RWPE2 (cell line): ENCODE measurements around the gene SRRM1.

Experiments used
- ATAC-seq: fragments of 200-7000 bp; cut with Tn5 transposase; 3 replicates; pipeline ENCODE4 v1.9.1; 2021; ENCODE audit warnings: low read depth
- DNase-seq: peaks from one replicate; pipeline ENCODE4 v3.0.0-alpha.2; 2020; ENCODE audit warnings: low spot score
- H3K27ac ChIP-seq: fragments of 450-650 bp; 2 replicates; pipeline ENCODE4 v1.5.1; 2017; ENCODE audit warnings: mild to moderate bottlenecking; ENCODE audit not compliant: poor library complexity, severe bottlenecking
- H3K27me3 ChIP-seq: fragments of 250-450 bp; sonication (Bioruptor Pico); 2 replicates; pipeline ENCODE4 v1.5.1; 2021; ENCODE audit warnings: mild to moderate bottlenecking, moderate library complexity; ENCODE audit not compliant: insufficient read depth, poor library complexity, severe bottlenecking
- H3K36me3 ChIP-seq: fragments of 250-450 bp; sonication (Bioruptor Pico); 2 replicates; pipeline ENCODE4 v1.5.1; 2020; ENCODE audit warnings: low read depth, mild to moderate bottlenecking, moderate library complexity
- H3K4me1 ChIP-seq: fragments of 250-450 bp; sonication (Bioruptor Pico); 2 replicates; pipeline ENCODE4 v1.5.1; 2021; ENCODE audit warnings: mild to moderate bottlenecking, moderate library complexity; ENCODE audit not compliant: insufficient read depth, poor library complexity, severe bottlenecking
- H3K4me3 ChIP-seq: fragments of 250-450 bp; sonication (Bioruptor Pico); 2 replicates; pipeline ENCODE4 v1.5.1; 2021; ENCODE audit warnings: mild to moderate bottlenecking, moderate library complexity; ENCODE audit not compliant: severe bottlenecking
- H3K9me3 ChIP-seq: fragments of 250-450 bp; sonication (Bioruptor Pico); 2 replicates; pipeline ENCODE4 v1.5.1; 2021; ENCODE audit warnings: mild to moderate bottlenecking, moderate library complexity; ENCODE audit not compliant: severe bottlenecking
- TF ChIP-seq, protein P1 (sequence below): fragments of 450-650 bp; IDR thresholded peaks from one replicate; pipeline ENCODE4 v1.5.1; 2017; ENCODE audit warnings: mild to moderate bottlenecking, moderate library complexity; ENCODE audit not compliant: poor library complexity, severe bottlenecking

Gene SRRM1

DNA sequence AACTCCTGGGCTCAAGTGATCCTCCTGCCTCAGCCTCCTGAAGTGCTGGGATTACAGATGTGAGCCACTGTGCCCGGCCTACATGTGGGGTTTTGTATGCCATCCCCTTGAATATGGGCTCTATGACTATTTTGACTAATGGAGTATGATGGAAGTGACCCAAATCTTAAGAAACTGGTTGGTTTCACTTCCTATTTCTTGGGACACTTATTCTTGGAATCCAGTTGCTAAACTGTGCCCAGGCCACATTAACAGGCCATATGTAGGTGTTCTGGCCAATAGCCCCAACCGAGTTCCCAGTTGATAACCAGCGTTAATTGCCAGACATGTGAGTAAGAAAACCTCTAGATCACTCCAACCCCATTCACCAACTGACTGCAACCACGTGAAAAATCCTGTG, 65.8 kb downstream of the SRRM1 start:
- DNase-seq = no peak
- TF ChIP-seq, protein P1, sequence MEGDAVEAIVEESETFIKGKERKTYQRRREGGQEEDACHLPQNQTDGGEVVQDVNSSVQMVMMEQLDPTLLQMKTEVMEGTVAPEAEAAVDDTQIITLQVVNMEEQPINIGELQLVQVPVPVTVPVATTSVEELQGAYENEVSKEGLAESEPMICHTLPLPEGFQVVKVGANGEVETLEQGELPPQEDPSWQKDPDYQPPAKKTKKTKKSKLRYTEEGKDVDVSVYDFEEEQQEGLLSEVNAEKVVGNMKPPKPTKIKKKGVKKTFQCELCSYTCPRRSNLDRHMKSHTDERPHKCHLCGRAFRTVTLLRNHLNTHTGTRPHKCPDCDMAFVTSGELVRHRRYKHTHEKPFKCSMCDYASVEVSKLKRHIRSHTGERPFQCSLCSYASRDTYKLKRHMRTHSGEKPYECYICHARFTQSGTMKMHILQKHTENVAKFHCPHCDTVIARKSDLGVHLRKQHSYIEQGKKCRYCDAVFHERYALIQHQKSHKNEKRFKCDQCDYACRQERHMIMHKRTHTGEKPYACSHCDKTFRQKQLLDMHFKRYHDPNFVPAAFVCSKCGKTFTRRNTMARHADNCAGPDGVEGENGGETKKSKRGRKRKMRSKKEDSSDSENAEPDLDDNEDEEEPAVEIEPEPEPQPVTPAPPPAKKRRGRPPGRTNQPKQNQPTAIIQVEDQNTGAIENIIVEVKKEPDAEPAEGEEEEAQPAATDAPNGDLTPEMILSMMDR = no peak
- ATAC-seq = no peak

DNA sequence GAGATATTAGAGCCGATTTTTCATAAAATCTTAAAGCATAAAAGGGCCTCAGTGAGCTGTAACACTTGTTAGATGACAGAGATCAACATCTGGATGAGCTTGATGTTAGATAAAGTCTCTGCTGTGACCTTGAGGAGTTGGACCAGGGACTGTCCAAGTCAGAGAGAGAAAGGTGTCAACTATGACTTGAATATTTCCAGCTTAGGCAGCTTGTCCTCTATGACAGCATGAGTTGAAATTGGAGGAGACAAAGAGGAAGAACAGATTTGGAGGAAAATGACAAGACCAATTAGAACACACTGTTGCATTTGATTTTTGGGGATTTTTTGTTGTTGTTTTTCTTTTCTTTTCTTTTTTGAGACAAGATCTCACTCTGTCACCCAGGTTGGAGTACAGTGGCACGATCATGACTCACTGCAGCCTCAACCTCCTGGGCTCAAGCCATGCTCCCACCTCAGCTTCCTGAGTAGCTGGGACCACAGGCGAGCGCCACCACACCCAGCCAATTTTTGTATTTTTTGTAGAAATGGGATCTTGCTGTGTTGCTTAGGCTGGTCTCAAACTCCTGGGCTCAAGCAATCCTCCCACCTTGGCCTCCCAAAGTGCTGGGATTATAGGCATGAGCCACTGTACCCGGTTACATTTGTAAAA, 66.8 kb downstream of the SRRM1 start:
- Histone ChIP-seq H3K27me3 (no peaks in the 10 kb centered on the region), H3K4me3 (no peak overlapping the region), H3K4me1 (peaks cover 20% of the 10 kb centered on the region), H3K36me3 (no peaks in the 10 kb centered on the region), H3K27ac (no peak overlapping the region), H3K9me3 (no peaks in the 10 kb centered on the region)
- TF ChIP-seq, protein P1 = no peak
- ATAC-seq (no peak), DNase-seq (no peak)

More for the DNA sequence above, 65.8 kb downstream of the SRRM1 start:
- H3K27ac ChIP-seq = no peak overlapping the region
- no peaks in the 10 kb centered on the region for H3K36me3 ChIP-seq
- no peaks in the 10 kb centered on the region for H3K9me3 ChIP-seq
- no peak overlapping the region for H3K4me3 ChIP-seq
- H3K4me1 ChIP-seq = peaks cover 26% of the 10 kb centered on the region
- H3K27me3 ChIP-seq = no peaks in the 10 kb centered on the region

DNA sequence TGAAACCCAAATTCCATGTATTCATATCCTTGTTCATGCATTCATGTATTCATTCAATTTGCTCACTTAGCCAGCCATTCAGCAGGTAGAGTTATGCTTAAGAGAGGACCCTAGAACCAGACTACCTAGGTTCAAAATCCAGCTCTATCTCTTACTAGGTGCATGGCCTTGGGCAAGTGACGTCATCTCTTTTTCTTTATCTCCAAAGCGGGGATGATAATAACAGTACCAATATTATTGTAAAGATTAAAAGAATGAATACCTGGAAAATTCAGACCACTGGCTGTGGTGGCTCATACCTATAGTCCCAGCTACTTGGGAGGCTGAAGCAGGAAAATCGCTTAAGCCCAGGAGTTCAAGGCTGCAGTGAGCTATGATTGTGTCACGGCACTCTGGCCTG, 68.2 kb downstream of the SRRM1 start:
- Histone ChIP-seq H3K4me1 (peaks cover 10% of the 10 kb centered on the region), H3K36me3 (no peaks in the 10 kb centered on the region), H3K27ac (no peak overlapping the region), H3K27me3 (no peaks in the 10 kb centered on the region), H3K9me3 (no peaks in the 10 kb centered on the region), H3K4me3 (no peak overlapping the region)
- DNase-seq (no peak), ATAC-seq (no peak)
- TF ChIP-seq, protein P1 = no peak

DNA sequence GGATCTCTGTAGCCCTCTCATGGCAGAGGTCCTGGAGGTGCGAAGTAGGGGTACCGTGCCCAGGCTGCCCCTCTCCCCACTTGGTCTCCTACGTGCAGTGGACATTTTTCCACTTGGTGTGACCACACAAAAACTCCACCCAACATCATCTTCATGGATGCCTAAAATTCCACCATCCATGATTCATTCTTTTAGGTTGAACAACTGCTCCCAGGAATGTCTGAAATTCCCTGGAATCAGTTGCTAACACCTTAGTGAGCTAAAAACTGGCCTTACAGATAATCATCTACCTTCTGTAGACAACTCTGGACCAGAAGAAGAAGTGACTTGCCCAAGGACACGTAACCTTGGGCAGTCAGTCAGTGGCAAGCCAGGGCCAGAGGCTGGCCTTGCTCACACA, 70.1 kb downstream of the SRRM1 start:
- Histone ChIP-seq H3K4me1 (peaks cover 10% of the 10 kb centered on the region), H3K36me3 (no peaks in the 10 kb centered on the region), H3K27ac (peak overlapping the region; percentile 72), H3K9me3 (no peaks in the 10 kb centered on the region), H3K27me3 (no peaks in the 10 kb centered on the region), H3K4me3 (no peak overlapping the region)
- ATAC-seq (peak; percentile 72), DNase-seq (no peak)
- TF ChIP-seq, protein P1 = no peak

DNA sequence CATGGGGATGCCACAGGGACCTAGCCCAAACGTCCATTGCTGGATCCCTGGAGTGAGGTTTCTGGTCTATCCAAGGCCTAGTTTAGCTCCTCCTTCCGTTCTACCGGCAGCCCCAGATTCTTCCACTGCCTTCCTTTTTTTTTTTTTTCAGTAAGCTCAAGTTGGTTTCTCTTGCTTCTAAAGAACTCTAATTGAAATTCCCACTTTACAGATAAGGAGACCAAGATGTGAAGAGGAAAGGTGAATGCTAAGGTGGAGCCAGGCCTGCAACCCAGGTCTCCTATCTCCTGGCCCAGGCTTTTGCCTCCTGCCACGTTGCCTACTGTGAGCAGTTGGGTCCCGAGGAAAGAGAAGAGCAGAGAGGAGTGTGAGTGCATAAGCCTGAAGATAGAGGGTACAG, 70.6 kb downstream of the SRRM1 start:
- H3K36me3 ChIP-seq = no peaks in the 10 kb centered on the region

More for the DNA sequence above, 70.6 kb downstream of the SRRM1 start:
- ATAC-seq = no peak
- TF ChIP-seq, protein P1 = no peak
- Histone ChIP-seq H3K27ac (peak overlapping the region; percentile 72), H3K4me1 (peaks cover 10% of the 10 kb centered on the region), H3K27me3 (no peaks in the 10 kb centered on the region), H3K9me3 (no peaks in the 10 kb centered on the region), H3K4me3 (no peak overlapping the region)
- no peak for DNase-seq
